Neural cell (in vitro differentiated cells): ENCODE measurements around the gene PBX2. TPM values are rescaled to one million over a fixed set of nuclear protein-coding genes. Genes with fewer than 3 reads are reported as not detected.

Experiments
- H2AFZ ChIP-seq: fragments of 200-600, 300-800 bp; sonication (generic), shearing (Covaris generic); 2 replicates; pipeline ENCODE4 v1.6.0; 2014; ENCODE audit warnings: low read depth, mild to moderate bottlenecking, antibody characterized with exemption, low read length, moderate library complexity
- H3F3A ChIP-seq: fragments of 200-600 bp; shearing (Covaris generic); 2 replicates; pipeline ENCODE4 v1.6.1; 2016; ENCODE audit warnings: mild to moderate bottlenecking, moderate library complexity, mixed read lengths, antibody characterized with exemption, low read length; ENCODE audit not compliant: insufficient read depth, poor library complexity, severe bottlenecking
- H3K27ac ChIP-seq: fragments of 200-600, 300-800 bp; sonication (generic), shearing (Covaris generic); 2 replicates; pipeline ENCODE4 v1.5.1; 2014; ENCODE audit warnings: mild to moderate bottlenecking, low read length, moderate library complexity
- H3K27me3 ChIP-seq: fragments of 300-800, 200-600 bp; sonication (generic), shearing (Covaris generic); 2 replicates; pipeline ENCODE4 v1.6.0; 2014; ENCODE audit warnings: mild to moderate bottlenecking, low read depth, low read length, moderate library complexity; ENCODE audit not compliant: insufficient read depth
- H3K36me3 ChIP-seq: fragments of 300-800, 200-600 bp; sonication (generic), shearing (Covaris generic); 2 replicates; pipeline ENCODE4 v1.5.1; 2014; ENCODE audit warnings: mild to moderate bottlenecking, antibody characterized with exemption, low read length, moderate library complexity; ENCODE audit not compliant: insufficient read depth
- H3K4me2 ChIP-seq: fragments of 300-800, 200-600 bp; sonication (generic), shearing (Covaris generic); 2 replicates; pipeline ENCODE4 v1.6.0; 2014; ENCODE audit warnings: mild to moderate bottlenecking, low read length
- H3K4me3 ChIP-seq: fragments of 300-800, 200-600 bp; sonication (generic), shearing (Covaris generic); 2 replicates; pipeline ENCODE4 v1.5.1; 2014; ENCODE audit warnings: mild to moderate bottlenecking, low read length, moderate library complexity
- H3K79me2 ChIP-seq: fragments of 200-600 bp; shearing (Covaris generic); replicated peaks from 2 replicates; pipeline ENCODE4 v1.6.0; 2014; ENCODE audit warnings: mild to moderate bottlenecking, low read length, moderate library complexity; ENCODE audit not compliant: insufficient read depth
- H3K9ac ChIP-seq: fragments of 300-800, 200-600 bp; sonication (generic), shearing (Covaris generic); 2 replicates; pipeline ENCODE4 v1.6.1; 2016; ENCODE audit warnings: mild to moderate bottlenecking, low read length, mixed read lengths
- H3K9me2 ChIP-seq: fragments of 200-600 bp; shearing (Covaris generic); 2 replicates; pipeline ENCODE4 v1.6.1; 2016; ENCODE audit warnings: mild to moderate bottlenecking, low read length, mixed read lengths; ENCODE audit not compliant: insufficient read depth
- H3K9me3 ChIP-seq: fragments of 200-600, 300-800 bp; sonication (generic), shearing (Covaris generic); 2 replicates; pipeline ENCODE4 v1.6.1; 2016; ENCODE audit warnings: mild to moderate bottlenecking, mixed run types, low read length, moderate library complexity, mixed read lengths
- H4K20me1 ChIP-seq: fragments of 200-600 bp; shearing (Covaris generic); 2 replicates; pipeline ENCODE4 v1.6.1; 2016; ENCODE audit warnings: mild to moderate bottlenecking, mixed run types; ENCODE audit not compliant: insufficient read depth
- EP300 ChIP-seq: fragments of 450-650 bp; conservative IDR thresholded peaks from 2 replicates; pipeline ENCODE4 v1.6.1; 2014; ENCODE audit warnings: antibody characterized with exemption, mild to moderate bottlenecking, moderate library complexity; ENCODE audit not compliant: poor library complexity, severe bottlenecking
- EZH2 ChIP-seq: fragments of 200-600, 300-800 bp; shearing (Covaris generic), sonication (generic); IDR thresholded peaks from 2 replicates; pipeline ENCODE4 v1.6.1; 2014; ENCODE audit warnings: antibody characterized with exemption, low read length, borderline replicate concordance, mild to moderate bottlenecking; ENCODE audit not compliant: insufficient read depth, poor library complexity, severe bottlenecking
- MXI1 ChIP-seq: fragments of 450-650 bp; conservative IDR thresholded peaks from 2 replicates; pipeline ENCODE4 v1.6.1; 2014; ENCODE audit warnings: antibody characterized with exemption, mild to moderate bottlenecking; ENCODE audit not compliant: poor library complexity, severe bottlenecking
- POLR2AphosphoS5 ChIP-seq: IDR thresholded peaks from 2 replicates; pipeline ENCODE4 v1.6.1; 2012
- RAD21 ChIP-seq: fragments of 450-650 bp; conservative IDR thresholded peaks from 2 replicates; pipeline ENCODE4 v1.6.1; 2014; ENCODE audit warnings: antibody characterized with exemption, mild to moderate bottlenecking, moderate library complexity
- SMC3 ChIP-seq: fragments of 450-650 bp; conservative IDR thresholded peaks from 2 replicates; pipeline ENCODE4 v1.6.1; 2014; ENCODE audit warnings: antibody characterized with exemption, mild to moderate bottlenecking, moderate library complexity; ENCODE audit not compliant: poor library complexity
- TAF1 ChIP-seq: IDR thresholded peaks from 2 replicates; pipeline ENCODE4 v1.6.1; 2012; ENCODE audit warnings: low read depth
- polyA plus RNA-seq: library from polyadenylated mRNA; depleted of rRNA; stranded (reverse); fragments of >200 nt; gene quantifications from 2 replicates; pipeline ENCODE4 v1.2.3, GENCODE V29; 2014
- TF ChIP-seq, protein P1 (sequence below): fragments of 450-650 bp; IDR thresholded peaks from 2 replicates; pipeline ENCODE4 v1.5.1; 2014; ENCODE audit warnings: antibody characterized with exemption, mild to moderate bottlenecking, moderate library complexity; ENCODE audit not compliant: poor library complexity, severe bottlenecking
- TF ChIP-seq, protein P2 (sequence below): IDR thresholded peaks from 2 replicates; pipeline ENCODE4 v1.6.1; 2012; ENCODE audit warnings: borderline replicate concordance

Gene PBX2
- polyA plus RNA-seq, 1 donor from 2014 or later: 53.2 TPM

DNA sequence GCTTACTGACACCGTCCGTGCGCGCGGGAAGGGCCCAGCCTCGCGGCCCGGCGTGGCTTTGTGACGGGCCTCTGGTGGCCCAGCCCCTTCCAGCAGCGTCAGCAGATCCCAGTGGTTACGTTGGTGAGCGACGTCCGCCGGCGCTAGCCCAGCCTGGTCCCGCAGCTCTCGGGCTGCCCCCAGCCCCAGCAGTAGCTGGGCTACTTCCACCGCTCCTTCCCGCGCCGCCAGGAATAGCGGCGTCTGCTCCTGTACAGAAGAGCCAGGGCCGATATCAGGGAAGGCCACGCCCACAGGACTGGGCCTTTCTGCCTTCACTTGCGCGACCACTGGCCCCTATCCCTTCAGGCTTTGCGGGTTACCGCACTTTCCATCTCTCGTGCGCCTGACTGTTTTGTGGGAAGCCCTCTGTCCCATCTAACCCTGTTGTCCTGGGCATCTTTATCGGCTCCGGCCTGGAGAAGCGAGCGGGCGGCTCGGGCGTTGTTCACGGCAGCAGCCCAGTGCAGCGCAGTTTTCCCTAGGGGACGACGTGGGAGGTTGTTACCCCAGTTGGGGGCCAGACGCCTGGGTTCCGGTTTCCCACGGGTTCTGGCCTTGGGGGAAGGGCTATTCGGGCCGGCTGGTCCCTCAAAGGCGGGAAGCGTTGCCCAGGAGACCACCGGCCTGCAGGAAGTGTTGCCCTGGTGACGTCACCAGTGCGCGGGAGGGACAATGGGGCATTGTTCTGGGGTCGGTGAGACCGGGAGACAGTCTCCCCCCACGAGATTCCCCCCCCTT, 6.1 kb upstream of the PBX2 start:
- peaks cover 5% of the 10 kb centered on the region for H3F3A ChIP-seq
- peak; percentile 97 for TF ChIP-seq POLR2AphosphoS5
- TF ChIP-seq EP300: peak; percentile 12
- TF ChIP-seq, protein P1, sequence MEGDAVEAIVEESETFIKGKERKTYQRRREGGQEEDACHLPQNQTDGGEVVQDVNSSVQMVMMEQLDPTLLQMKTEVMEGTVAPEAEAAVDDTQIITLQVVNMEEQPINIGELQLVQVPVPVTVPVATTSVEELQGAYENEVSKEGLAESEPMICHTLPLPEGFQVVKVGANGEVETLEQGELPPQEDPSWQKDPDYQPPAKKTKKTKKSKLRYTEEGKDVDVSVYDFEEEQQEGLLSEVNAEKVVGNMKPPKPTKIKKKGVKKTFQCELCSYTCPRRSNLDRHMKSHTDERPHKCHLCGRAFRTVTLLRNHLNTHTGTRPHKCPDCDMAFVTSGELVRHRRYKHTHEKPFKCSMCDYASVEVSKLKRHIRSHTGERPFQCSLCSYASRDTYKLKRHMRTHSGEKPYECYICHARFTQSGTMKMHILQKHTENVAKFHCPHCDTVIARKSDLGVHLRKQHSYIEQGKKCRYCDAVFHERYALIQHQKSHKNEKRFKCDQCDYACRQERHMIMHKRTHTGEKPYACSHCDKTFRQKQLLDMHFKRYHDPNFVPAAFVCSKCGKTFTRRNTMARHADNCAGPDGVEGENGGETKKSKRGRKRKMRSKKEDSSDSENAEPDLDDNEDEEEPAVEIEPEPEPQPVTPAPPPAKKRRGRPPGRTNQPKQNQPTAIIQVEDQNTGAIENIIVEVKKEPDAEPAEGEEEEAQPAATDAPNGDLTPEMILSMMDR: no peak
- peak; percentile 4 for TF ChIP-seq SMC3
- no peak for TF ChIP-seq TAF1
- TF ChIP-seq MXI1: peak; percentile 50
- TF ChIP-seq EZH2: no peak
- TF ChIP-seq, protein P2, sequence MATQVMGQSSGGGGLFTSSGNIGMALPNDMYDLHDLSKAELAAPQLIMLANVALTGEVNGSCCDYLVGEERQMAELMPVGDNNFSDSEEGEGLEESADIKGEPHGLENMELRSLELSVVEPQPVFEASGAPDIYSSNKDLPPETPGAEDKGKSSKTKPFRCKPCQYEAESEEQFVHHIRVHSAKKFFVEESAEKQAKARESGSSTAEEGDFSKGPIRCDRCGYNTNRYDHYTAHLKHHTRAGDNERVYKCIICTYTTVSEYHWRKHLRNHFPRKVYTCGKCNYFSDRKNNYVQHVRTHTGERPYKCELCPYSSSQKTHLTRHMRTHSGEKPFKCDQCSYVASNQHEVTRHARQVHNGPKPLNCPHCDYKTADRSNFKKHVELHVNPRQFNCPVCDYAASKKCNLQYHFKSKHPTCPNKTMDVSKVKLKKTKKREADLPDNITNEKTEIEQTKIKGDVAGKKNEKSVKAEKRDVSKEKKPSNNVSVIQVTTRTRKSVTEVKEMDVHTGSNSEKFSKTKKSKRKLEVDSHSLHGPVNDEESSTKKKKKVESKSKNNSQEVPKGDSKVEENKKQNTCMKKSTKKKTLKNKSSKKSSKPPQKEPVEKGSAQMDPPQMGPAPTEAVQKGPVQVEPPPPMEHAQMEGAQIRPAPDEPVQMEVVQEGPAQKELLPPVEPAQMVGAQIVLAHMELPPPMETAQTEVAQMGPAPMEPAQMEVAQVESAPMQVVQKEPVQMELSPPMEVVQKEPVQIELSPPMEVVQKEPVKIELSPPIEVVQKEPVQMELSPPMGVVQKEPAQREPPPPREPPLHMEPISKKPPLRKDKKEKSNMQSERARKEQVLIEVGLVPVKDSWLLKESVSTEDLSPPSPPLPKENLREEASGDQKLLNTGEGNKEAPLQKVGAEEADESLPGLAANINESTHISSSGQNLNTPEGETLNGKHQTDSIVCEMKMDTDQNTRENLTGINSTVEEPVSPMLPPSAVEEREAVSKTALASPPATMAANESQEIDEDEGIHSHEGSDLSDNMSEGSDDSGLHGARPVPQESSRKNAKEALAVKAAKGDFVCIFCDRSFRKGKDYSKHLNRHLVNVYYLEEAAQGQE: peak; percentile 92
- TF ChIP-seq RAD21: no peak
- no peaks in the 10 kb centered on the region for H3K79me2 ChIP-seq
- H3K27me3 ChIP-seq: no peaks in the 10 kb centered on the region
- no peaks in the 10 kb centered on the region for H3K9me2 ChIP-seq
- H3K36me3 ChIP-seq: no peaks in the 10 kb centered on the region
- peak overlapping the region; percentile 40 for H2AFZ ChIP-seq
- H3K9ac ChIP-seq: peak overlapping the region; percentile 100
- H3K4me2 ChIP-seq: peak overlapping the region; percentile 98
- no peaks in the 10 kb centered on the region for H3K9me3 ChIP-seq
- H4K20me1 ChIP-seq: no peaks in the 10 kb centered on the region
- peak overlapping the region; percentile 82 for H3K4me3 ChIP-seq
- peak overlapping the region; percentile 100 for H3K27ac ChIP-seq

DNA sequence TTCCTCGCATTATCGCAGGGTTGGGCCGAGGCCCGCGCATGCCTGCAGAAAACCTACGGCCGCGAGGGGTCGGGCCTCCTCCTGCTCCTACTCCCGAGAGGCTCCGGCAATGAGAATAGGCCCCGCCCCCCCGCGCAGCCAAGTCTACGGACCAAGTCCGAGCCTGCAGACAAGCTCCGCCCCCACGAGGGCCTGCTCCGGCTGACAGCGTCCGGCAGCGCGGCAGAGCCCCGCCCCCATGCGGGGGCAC, 5.6 kb upstream of the PBX2 start:
- Histone ChIP-seq H3K9me2 (no peaks in the 10 kb centered on the region), H3K9me3 (no peaks in the 10 kb centered on the region), H3K79me2 (peaks cover 4% of the 10 kb centered on the region), H3K4me3 (peak overlapping the region; percentile 82), H3K9ac (peak overlapping the region; percentile 100), H3K27ac (peak overlapping the region; percentile 100), H3F3A (peaks cover 5% of the 10 kb centered on the region), H2AFZ (peak overlapping the region; percentile 40), H4K20me1 (no peaks in the 10 kb centered on the region), H3K4me2 (no peak overlapping the region), H3K27me3 (no peaks in the 10 kb centered on the region), H3K36me3 (no peaks in the 10 kb centered on the region)
- TF ChIP-seq, protein P1: peak; percentile 48
- TF ChIP-seq, protein P2: no peak
